GM18867 (cell line): ENCODE data around the gene KHDC1.
"Not testable (repeated sequence)": the region's sequence is repeated elsewhere in the genome, so short reads cannot be mapped to it uniquely, and the experiment has no call there.

ENCODE experiments used
- ATAC-seq: cut with Tn5 transposase; IDR thresholded peaks from one replicate; pipeline ENCODE4 v1.9.1; 2021; ENCODE audit warnings: mild to moderate bottlenecking, moderate library complexity; ENCODE audit not compliant: unreplicated experiment

KHDC1 gene, protein sequence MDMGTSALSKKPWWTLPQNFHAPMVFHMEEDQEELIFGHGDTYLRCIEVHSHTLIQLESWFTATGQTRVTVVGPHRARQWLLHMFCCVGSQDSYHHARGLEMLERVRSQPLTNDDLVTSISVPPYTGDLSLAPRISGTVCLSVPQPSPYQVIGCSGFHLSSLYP

DNA sequence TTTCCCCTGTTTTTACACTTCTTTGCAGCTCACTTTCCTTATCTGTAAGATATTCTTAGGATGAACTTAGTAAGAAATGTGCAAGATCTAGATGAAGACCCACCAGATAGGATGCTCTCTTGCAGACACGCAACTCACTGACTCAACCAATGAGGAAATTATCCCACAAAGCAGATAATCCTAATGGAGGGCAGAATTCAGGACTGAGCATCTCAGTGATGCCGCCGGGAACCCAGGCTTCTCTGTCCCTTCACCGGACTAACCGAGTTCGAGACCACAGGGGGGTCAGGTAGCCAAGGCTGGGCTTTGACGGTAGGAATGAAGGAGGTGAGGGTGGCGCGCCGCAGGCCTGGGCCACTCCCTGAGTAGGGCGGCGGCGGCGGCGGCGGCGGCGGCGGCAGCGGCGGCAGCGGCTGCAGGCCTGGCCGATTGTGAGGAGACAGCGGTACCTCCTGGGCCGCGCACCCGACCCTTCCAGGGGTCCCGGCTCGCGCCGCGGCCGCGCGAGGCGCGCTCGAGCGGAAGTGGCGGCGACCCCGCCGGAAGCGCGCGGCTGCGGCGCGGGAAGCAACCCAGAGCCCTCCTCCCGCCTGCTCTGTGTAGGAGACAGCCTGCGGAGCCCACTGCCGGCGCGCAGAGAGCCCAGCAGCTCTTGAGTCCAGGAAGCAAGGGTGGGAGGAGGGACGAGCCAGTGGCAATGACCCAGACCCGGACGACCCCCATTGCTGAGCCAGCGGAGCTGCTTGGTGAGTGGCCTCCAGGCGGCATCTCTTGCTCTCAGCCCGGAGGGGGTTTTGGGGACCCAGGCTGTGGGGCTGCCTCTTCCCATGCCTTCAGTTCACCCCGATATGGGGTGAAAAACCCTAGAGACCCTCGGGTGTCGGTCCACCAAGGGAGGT is at the start of gene KHDC1:
KHDC1 (minus strand) TSS at position 526 of the 899 bp plus-strand sequence. CDS start 20,679 bp downstream, outside the sequence.
- peak; percentile 91 for ATAC-seq

DNA sequence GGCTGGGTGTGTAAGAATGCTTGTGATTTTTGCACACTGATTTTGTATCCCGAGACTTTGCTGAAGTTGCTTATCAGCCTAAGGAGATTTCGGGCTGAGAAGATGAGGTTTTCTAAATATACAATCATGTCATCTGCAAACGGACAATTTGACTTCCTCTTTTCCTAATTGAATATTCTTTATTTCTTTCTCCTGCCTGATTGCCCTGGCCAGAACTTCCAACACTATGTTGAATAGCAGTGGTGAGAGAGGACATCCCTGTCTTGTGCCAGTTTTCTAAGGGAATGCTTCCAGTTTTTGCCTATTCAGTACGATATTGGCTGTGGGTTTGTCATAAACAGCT is 47.5 kb upstream of the KHDC1 start:
- ATAC-seq, result not testable (repeated sequence)

DNA sequence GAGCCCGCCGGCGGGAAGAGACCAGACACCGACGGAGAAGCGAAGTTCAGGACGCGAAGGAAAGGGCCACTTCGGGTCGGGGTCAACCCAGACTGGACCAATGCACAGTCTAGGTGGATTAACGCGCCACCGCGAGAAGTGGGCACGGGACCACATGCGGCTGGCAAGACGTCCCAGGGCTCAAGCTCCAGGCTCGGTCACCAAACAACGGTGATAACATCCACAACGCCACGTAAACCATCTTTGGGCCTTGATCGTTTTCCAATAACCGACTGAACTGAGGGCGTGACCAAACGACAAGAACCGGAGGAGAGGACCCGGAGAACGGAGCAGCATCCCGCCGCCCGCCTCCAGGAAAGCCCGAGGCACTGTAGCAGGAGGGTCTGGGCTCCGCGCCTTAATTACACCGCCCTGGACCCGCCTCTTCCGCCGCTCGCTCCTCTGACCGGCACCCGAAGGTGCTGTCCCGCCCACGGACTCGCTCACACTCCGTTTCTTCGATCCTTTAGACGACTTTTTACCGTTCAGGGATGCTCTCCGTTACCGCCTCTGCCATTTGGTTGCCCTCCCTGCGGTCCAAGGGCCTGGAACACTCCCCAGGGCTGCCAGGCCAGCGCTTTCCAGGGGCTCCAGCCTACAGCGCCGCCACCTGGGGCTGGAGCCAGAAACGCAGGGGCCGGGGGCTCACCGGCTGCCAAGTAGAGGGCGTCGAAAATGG is 46.9 kb upstream of the KHDC1 start:
- peak; percentile 99 for ATAC-seq

DNA sequence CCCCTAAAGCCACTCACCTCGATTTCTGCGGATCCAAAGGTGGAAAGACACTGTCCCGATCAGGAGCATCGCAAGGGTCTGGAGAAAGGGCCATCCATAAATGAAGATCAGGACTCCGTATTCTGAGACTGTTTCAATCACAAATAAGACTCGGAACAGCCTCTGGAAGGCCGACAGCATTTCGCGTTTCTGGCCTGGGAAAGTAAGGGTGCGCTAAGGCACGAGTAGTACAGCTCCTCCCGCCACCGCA is 46.5 kb upstream of the KHDC1 start:
- ATAC-seq, result no peak

DNA sequence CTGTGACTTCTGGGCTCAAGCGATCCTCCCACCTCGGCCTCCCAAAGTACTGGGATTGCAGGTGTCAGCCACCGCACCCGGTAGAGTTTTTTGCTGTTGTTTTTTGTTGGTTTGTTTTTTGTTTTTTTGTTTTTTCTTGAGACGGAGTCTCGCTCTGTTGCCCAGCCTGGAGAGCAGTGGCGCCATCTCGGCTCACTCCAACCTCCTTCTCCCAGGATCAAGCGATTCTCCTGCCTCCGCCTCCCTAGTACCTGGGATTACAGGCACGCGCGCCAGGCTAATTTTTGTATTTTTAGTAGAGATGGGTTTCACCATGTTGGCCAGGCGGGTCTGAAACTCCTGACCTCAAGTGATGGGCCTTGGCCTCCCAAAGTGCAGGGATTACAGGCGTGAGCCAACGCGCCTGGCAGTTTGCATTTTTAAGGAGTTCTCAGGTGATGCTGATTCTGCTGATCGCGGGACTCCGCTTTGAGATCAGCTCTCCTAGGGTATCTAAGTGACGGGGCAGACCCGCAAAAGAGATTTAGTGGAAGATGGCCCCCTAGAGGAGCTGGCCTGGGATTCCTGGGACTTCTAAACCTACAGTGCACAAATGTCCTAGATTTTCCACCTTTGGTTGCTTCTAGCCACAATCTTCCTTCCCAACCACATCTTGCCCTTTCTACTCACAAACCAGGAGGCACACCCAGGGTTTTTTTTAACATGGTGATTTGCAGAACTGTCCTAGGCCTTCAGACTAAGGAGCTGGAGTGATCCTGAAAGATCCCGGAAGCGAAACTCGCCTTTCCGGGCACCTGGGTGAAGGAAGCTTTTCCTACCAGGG is 45.9 kb upstream of the KHDC1 start:
- no peak for ATAC-seq

DNA sequence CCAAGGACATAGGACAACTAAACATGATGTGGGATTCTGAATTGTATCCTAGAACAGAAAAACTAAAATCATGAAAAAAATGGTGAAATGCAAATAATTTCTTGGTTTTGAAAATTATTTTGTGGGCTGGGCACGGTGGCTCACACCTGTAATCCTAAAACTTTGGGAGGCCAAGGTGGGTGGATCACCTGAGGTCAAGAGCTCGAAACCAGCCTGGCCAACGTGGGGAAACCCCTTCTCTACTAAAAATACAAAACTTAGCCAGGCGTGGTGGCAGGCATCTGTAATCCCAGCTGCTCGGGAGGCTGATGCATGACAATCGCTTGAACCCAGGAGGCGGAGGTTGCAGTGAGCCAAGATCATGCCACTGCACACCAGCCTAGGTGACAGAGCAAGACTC is 40.8 kb upstream of the KHDC1 start:
- not testable (repeated sequence) for ATAC-seq

DNA sequence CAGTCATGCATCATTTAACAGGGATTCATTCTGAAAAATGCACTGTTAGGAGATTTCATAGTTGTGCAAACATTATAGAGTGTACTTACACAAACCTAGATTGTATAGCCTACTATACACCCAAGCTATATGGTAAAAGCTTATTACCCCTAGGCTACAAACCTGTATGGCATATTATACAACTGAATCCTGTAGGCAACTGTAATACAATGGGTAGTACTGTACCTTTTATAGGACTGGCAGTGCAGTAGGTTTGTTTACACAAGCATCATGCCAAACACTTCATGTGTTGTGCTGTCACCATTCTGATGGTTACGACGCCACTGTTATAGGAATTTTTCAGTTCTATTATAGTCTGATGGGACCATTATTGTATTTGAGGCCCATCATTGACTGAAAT is 39.3 kb upstream of the KHDC1 start:
- ATAC-seq, result no peak

DNA sequence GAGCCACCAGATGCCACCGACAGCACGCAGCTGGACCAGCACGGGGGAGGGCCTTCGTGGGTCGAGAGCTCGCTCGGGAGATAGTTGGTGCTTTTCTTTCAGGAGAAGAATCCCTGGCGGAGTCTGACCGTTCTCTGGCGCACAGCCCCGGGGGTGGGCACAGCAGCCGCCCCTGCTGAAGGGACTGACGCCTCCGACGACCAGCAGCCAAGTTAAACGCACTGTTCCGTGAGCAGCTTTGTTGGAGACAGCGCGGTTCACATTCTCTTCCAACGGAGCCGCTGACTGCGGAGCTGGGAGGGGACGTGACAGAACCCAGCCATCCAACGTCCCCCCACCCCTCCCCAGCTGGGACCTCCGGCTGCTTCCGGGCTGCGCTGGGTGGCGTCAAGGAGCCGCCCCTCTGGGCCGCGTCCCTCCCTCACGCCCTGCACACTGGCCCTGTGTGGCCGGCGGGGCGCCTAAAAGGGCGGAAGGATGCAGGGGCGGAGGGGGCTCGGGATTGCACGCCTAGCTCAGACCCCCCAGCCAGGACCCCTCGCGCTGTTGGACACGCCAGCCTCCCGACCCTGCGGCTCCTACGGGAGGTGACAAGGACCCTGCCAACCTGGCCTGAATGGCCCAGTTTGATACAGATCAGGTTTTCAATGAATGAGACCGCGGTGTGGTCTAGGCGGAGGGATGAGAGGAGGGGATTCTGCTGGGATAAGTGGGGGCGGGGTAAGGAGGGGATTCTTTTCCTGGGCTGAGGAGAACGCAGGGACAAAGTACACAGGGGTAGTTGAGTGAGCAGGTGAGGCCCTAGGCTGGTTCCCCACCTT is 36.4 kb upstream of the KHDC1 start:
- no peak for ATAC-seq

DNA sequence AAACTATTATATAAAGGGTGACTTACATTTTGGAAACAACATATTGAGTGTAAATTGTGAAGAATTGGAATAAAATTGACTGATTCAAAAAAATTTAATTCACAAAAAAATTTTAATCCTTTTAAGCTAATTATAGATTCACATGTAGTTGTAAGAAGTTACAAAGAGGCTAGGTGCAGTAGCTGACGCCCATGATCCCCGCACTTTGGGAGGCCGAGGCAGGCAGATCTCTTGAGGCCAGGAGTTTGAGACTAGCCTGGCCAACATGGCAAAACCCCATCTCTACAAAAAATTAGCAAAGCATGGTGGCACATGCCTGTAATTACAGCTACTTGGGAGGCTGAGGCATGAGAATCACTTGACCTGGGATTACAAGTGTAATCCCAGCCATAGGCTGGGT is 30.3 kb upstream of the KHDC1 start:
- no peak for ATAC-seq

DNA sequence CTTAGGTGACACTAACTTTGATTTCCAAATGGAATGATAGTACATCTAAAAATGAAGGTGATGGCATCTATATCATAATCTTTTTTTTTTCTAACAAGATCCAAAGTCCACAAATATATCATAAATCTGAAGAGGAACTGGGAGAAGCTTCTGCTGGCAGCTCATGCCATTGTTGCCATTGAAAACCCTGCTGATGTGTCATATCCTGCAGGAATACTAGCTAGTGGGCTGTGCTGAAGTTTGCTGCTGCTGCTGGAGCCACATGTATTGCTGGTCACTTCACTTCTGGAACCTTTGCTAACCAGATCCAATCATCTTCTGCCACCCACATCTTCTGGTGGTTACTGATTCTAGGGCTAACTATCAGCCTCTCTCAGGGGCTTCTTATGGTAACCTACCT is 27.4 kb upstream of the KHDC1 start:
- no peak for ATAC-seq

DNA sequence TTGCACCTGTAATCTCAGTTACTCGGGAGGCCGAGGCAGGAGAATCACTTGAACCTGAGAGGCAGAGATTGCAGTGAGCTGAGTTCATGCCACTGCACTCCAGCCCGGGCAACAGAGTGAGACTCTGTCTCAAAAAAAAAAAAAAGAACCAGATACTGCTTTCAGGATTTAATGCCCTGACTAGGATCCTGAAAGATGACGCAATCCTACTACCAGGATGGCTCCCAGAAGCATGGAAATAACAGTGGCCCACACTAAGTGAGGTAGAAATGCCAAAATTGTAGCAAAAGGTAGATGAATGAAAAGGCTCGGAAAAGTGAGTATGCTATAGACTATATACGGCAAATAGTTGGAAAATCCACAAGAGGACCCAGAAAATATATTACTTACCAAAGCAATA is 23.8 kb upstream of the KHDC1 start:
- ATAC-seq, result no peak

DNA sequence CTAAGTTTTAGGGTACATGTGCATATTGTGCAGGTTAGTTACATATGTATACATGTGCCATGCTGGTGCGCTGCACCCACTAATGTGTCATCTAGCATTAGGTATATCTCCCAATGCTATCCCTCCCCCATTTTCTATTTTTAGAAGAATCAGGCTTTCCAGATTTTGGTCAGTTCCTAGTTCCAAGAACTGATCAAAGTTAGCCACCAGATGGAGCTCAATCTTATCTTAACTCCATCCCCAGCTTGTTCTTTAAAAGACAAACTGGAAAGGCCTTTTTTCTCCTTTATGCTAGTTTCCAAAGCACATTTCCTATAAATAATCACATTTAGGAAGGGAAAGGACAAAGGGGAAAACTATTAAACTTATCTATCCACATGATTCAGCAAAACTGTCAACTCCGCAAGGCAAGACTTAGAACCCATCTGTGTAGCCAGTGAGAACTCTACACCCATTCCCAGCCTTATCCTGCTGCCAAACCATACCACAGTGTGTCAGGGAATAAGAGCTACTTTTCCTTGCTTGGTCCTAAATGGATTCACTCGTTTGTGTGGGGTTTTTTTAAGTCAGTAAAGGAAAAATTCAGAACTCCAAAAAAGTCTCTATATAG is 22.8 kb upstream of the KHDC1 start:
- no peak for ATAC-seq

DNA sequence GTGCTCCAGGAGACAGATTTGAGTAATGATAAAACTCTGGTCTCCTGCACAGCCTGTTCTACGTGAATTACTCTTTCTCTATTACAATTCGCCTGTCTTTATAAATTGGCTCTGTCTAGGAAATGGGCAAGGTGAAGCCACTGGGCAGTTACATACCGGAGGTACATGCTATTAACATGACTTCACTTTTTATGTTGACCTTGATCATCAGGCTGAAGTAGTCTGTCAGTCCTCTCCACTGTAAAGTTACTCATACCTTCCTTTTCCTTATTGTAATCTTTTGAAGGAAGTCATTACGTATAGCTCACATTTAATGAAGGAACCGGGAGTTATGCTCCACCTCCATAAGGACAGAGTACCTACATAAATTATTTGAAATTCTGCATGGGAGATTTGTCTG is 19.9 kb upstream of the KHDC1 start:
- no peak for ATAC-seq

DNA sequence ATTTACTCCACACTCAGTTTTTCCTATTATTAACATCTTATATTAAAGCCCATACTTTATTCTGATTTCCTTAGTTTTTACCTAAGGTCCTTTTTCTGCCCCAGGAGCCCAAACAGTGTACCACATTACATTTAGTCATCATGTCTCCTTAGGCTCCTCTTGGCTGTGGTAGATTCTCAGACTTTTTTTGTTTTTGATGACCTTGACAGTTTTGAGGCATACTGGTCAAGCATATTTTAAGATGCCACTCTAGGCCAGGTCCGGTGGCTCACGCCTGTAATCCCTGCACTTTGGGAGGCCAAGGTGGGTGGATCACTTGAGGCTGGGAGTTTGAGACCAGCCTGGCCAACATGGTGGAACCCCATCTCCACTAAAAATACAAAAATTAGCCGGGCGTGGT is 18.7 kb upstream of the KHDC1 start:
- ATAC-seq, result not testable (repeated sequence)

DNA sequence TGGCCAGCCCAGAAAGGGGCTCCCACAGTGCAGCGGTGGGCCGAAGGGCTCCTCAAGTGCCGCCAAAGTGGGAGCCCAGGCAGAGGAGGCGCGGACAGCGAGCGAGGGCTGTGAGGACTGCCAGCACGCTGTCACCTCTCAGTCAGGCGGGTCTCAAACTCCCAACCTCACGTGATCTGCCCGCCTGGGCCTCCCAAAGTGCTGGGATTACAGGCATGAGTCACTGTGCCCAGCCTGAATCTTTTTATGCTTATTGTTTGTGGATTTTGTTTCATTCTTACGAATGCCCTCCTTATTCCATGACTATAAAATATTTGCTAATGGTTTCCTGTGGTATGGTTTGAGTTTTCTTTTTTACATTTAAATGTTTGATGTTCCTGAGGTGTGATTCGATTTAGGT is 6.3 kb upstream of the KHDC1 start:
- ATAC-seq, result not testable (repeated sequence)

DNA sequence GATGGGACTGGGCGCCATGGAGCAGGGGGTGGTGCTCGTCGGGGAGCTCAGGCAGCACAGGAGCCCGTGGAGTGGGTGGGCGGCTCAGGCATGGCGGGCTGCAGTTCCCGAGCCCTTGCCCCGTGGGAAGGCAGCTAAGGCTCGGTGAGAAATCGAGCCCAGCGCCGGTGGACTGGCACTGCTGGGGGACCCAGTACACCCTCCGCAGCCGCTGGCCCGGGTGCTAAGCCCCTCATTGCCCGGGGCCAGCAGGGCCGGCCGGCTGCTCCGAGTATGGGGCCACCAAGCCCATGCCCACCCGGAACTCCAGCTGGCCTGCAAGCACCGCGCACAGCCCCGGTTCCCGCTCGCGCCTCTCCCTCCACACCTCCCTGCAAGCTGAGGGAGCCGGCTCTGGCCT is 5.9 kb upstream of the KHDC1 start:
- not testable (repeated sequence) for ATAC-seq

DNA sequence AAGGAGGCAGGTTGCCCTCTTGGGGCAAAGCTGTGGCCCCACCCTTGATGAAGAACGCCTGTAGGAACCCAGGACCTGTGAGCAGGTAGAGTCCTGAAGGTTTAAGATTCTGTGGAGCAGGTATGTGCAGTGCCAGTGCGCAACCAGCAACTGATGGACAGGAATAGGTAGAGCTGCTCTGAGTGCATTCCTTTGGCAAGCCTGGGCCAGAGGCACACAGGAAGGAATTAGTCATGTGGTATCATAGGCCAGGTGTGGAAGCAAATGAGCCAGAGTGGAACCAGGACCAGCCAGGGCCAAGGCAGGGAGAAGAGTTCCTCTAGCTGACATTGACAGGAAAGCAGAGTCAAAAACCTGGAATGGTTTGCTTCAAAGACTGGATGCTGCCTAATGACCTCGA is 1.4 kb upstream of the KHDC1 start:
- ATAC-seq, result no peak

DNA sequence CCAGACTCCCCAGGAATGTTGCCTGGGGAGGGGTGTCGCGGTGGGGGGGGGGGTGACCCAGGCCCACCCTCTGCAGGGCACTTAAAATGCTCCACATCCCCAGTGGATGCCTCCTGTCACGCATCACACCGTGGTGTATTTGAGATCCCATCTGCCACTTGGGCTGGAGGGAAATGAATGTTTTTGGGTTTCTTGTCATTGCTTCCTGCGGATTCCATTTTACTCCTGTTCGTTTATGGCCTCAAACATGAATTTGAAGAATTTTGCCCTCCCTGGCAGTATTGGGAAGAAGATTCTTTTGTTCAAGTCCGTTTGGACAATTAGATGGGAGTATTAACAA is 544 bp upstream of the KHDC1 start:
- peak; percentile 9 for ATAC-seq

DNA sequence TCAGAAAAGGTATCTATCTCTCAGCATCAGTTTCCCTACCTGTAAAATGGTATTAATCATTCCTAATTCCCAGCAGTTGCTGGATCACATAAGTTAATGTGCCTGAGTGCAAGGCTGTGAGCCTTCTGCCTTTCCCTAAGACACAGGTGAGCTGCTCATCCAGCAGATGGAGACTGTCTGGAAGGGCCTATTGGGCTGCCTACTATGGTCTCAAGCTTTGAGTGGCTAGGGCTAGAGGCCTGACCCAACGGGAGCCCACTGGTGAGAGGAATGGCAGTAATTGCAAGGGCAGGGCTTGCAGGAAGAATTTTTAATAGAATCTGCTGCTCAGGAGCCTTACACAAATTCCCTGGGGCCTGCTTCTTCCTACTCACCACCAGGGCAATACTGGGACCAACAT is 4.3 kb downstream of the KHDC1 start:
- no peak for ATAC-seq

DNA sequence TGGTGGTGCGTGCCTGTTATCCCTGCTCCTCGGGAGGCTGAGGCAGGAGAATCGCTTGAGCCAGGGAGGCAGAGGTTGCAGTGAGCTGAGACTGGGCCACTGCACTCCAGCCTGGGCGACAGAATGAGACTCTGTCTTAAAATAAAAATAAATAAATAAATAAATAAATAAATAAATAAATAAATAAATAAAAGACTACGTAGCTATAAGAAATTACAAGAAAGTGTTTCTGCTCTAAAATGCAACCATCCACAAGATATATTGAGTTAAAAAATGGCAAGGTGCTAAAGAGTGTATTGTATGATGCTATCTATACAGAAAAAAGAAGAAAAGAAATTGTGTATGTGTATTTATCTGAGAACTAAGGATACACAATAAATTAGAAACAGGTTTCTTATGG is 8.7 kb downstream of the KHDC1 start:
- not testable (repeated sequence) for ATAC-seq
